ENCODE data around the gene BSN. TPM values are rescaled to one million over a fixed set of nuclear protein-coding genes. Genes with fewer than 3 reads are reported as not detected.

The BSN gene
- polyA plus RNA-seq, 1 experiment, result 0.04 TPM

GRCh38 chr3:49535971-49536874, 18.1 kb upstream of the BSN start:
- no peak for TF ChIP-seq CTCF (IDR thresholded peaks at IDR 0.05; ENCODE audit: insufficient read depth, low read depth, low read length)
- POLR2A ChIA-PET, result no interaction called here
- Histone ChIP-seq H3K36me3 (ENCODE audit: control insufficient read depth, insufficient read depth, low read length) (peaks cover 14% of the 10 kb centered on the region), H3K27me3 (ENCODE audit: control insufficient read depth, insufficient read depth, low read length) (no peaks in the 10 kb centered on the region), H3K4me3 (ENCODE audit: low read depth, low read length) (no peak overlapping the region)
- CTCF ChIA-PET, result interaction anchor here (0.6 to 8.3 kb wide), 3 partner anchors 23 to 135 kb away, joined by 3 to 152 read pairs (median 3); no protein-coding TSS in a partner anchor
- no peak for DNase-seq (ENCODE audit: low read depth)

GRCh38 chr3:49536875-49537533, 17.3 kb upstream of the BSN start:
- CTCF ChIA-PET, result interaction anchor here (0.6 to 8.3 kb wide), 2 partner anchors 61 to 134 kb away, joined by 3 to 152 read pairs; no protein-coding TSS in a partner anchor
- no peak for DNase-seq (ENCODE audit: low read depth)
- Histone ChIP-seq H3K36me3 (ENCODE audit: control insufficient read depth, insufficient read depth, low read length) (peaks cover 8% of the 10 kb centered on the region), H3K27me3 (ENCODE audit: control insufficient read depth, insufficient read depth, low read length) (no peaks in the 10 kb centered on the region), H3K4me3 (ENCODE audit: low read depth, low read length) (no peak overlapping the region)
- TF ChIP-seq CTCF (IDR thresholded peaks at IDR 0.05; ENCODE audit: insufficient read depth, low read depth, low read length), result no peak
- POLR2A ChIA-PET, result interaction anchor here (0.5 to 0.6 kb wide), 2 partner anchors 67 to 690 kb away, joined by 4 to 6 read pairs; no protein-coding TSS in a partner anchor

DNA sequence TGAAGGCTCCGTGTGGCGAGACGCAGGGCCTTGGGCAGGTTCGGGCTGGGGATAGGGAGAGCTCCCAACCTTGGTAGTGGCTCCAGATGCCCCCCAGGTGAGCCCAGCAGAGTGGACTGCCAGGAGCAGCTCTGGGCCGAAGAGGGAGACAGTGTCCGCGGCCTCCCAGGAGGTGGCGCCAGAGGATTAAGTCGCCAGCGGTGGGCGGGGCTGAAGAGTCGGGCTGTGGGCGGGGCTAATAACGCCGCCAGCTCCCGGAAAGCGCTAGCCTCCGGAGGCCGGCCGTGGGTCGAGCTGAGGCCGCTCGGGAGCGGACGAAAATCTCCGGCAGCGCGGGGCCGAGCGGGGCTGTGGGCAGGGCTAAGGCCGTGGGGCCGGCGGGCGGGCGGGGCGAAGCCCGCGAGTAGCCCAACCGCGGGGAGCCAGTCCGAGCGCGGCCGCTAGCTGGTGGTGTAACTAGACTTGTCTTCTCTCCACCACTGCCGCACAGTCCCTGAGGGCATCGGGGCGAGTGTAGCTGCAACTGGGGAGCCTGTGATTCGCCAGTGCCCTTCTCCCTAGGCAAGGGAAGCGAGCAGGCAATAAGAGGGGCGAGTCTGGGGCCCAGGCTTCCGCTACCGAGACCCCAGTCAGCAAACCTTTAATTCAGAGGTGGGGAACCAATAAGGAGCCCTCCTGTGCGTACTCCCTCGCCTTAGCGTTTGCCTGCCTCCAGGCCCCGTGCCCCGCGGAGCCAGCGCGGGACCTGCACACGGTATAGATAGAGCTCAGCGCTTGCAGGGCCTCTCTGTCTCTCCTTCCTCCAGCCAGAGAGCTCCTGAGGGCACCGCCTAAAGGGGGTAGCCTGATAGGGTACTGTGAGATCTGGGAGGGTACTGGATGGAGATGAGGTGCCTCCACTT, 14.4 kb upstream of the BSN start:
- Histone ChIP-seq H3K36me3 (ENCODE audit: control insufficient read depth, insufficient read depth, low read length) (no peaks in the 10 kb centered on the region; the same call in 1 of the 2 replicates), H3K27me3 (ENCODE audit: control insufficient read depth, insufficient read depth, low read length) (peaks cover 2% of the 10 kb centered on the region), H3K4me3 (ENCODE audit: low read depth, low read length) (peak overlapping the region; percentile 43)
- DNase-seq (ENCODE audit: low read depth), result peak; percentile 60
- CTCF ChIA-PET, result interaction anchor here (0.7 to 8.3 kb wide), 55 partner anchors 9 to 581 kb away, joined by 3 to 152 read pairs (median 5); partner anchors contain the start of genes BSN, DAG1 and INKA1
- POLR2A ChIA-PET, result interaction anchor here (0.5 to 0.6 kb wide), 3 partner anchors 39 to 133 kb away, joined by 3 to 4 read pairs (median 3); no protein-coding TSS in a partner anchor
- TF ChIP-seq CTCF (IDR thresholded peaks at IDR 0.05; ENCODE audit: insufficient read depth, low read depth, low read length), result peak; percentile 90

DNA sequence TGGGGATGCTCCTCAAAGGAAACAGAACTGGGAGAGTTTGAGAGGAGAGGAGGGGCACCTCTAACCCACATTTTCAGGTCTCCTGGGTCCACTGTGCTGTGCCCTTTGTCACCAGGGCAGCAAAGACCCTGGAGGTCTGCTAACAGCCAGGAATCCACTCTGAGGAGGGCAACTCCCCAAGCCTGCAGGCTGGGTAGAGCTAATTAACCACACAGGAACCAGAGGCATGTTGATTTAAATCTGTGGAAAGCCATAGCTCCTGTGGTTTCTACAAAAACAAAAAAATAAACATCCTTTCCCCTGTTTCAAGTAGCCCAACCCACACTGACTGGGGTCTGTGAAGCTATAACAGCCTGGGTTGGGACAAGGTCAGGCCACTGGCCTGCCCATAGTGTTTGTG, 2.2 kb upstream of the BSN start:
- Histone ChIP-seq H3K27me3 (ENCODE audit: control insufficient read depth, insufficient read depth, low read length) (peaks cover 11% of the 10 kb centered on the region), H3K4me3 (ENCODE audit: low read depth, low read length) (no peak overlapping the region), H3K36me3 (ENCODE audit: control insufficient read depth, insufficient read depth, low read length) (no peaks in the 10 kb centered on the region)
- ChIA-PET CTCF (interaction anchor here (1.9 kb wide), 1 partner anchor 13 kb away, joined by 10 read pairs; no protein-coding TSS in a partner anchor), POLR2A (no interaction called here)
- no peak for DNase-seq (ENCODE audit: low read depth)
- no peak for TF ChIP-seq CTCF (IDR thresholded peaks at IDR 0.05; ENCODE audit: insufficient read depth, low read depth, low read length)

Measured in BJ (cell line).